ENCODE results near the gene FCGR3A. TPM values are rescaled to one million over a fixed set of nuclear protein-coding genes. Genes with fewer than 3 reads are reported as not detected.
"Not testable (repeated sequence)": the region's sequence is repeated elsewhere in the genome, so short reads cannot be mapped to it uniquely, and the experiment has no call there.

Gene FCGR3A
- polyA plus RNA-seq, 1 experiment = not detected

- CTCF ChIA-PET; DNase-seq (ENCODE audit: low read depth): not testable (repeated sequence)
Measured at GRCh38 chr1:161532644-161533567, 16.7 kb downstream of the FCGR3A start.

DNA sequence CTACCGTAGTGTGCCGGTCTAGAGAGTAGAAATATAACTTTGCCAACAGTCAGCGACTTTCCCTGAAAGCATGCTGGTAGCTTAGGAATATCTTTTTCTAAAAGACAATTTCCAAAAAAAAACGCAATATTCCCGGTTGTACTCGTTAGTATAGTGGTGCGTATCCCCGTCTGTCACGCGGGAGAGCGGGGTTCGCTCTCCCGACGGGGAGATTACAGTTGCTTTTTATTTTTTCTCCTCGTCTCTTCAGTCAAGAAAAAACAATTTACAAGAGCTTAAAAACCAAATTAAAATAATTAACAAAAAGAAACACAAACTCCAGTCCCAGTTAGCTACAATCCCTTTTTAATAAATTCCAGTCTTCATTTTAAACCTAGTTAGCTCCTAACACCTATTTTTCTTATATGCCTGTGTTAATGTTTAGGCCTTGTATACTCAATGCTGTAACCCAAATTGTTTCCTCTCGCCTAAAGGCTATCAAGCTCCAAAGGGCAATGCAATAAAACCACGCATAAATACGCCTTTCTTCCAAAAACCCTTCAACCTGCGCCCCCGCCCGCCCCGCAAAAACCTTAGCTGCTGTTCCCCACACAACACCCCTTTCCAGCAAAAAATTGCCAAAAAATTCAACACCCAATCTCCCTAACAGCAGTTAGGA, 17.5 kb downstream of the FCGR3A start:
- CTCF ChIA-PET = interaction anchor here (0.5 kb wide), 1 partner anchor 27 kb away, joined by 3 read pairs; no protein-coding TSS in a partner anchor
- Histone ChIP-seq H3K36me3 (ENCODE audit: control insufficient read depth, insufficient read depth, low read length) (no peaks in the 10 kb centered on the region), H3K27me3 (ENCODE audit: control insufficient read depth, insufficient read depth, low read length) (no peaks in the 10 kb centered on the region), H3K4me3 (ENCODE audit: low read depth, low read length) (peak overlapping the region; percentile 59; the same call in 1 of the 2 replicates)
- no peak for TF ChIP-seq CTCF (IDR thresholded peaks at IDR 0.05; ENCODE audit: insufficient read depth, low read depth, low read length)
- no peak for DNase-seq (ENCODE audit: low read depth)
- POLR2A ChIA-PET = no interaction called here

More at GRCh38 chr1:161532644-161533567, 16.7 kb downstream of the FCGR3A start:
- POLR2A ChIA-PET; H3K36me3 ChIP-seq (ENCODE audit: control insufficient read depth, insufficient read depth, low read length); H3K4me3 ChIP-seq (ENCODE audit: low read depth, low read length); H3K27me3 ChIP-seq (ENCODE audit: control insufficient read depth, insufficient read depth, low read length): not testable (repeated sequence)

GRCh38 chr1:161530671-161531641, 18.7 kb downstream of the FCGR3A start:
- POLR2A ChIA-PET; H3K36me3 ChIP-seq (ENCODE audit: control insufficient read depth, insufficient read depth, low read length); H3K27me3 ChIP-seq (ENCODE audit: control insufficient read depth, insufficient read depth, low read length): not testable (repeated sequence)
- DNase-seq (ENCODE audit: low read depth) = peak; percentile 66
- H3K4me3 ChIP-seq (ENCODE audit: low read depth, low read length) = peak overlapping the region; percentile 59
- CTCF ChIA-PET = interaction anchor here (0.9 to 1.2 kb wide), 2 partner anchors 208 to 211 kb away, joined by 4 to 5 read pairs; no protein-coding TSS in a partner anchor

DNA sequence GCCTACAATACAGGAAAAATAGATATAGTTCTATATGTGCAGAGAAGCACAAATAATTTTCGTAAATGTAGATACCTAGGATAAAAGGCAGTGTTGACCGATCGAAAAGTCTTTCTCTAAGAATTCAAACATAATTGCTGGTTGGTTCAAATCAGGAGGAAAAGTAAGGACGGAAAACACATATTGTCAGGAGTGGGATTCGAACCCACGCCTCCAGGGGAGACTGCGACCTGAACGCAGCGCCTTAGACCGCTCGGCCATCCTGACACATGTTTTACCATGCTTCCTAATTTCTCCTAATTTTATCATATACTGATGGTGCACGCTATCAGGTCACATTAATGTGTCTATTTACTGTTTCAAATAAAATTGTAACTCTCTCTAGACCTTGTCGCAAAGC, 19.5 kb downstream of the FCGR3A start:
- H3K27me3 ChIP-seq (ENCODE audit: control insufficient read depth, insufficient read depth, low read length); POLR2A ChIA-PET; H3K36me3 ChIP-seq (ENCODE audit: control insufficient read depth, insufficient read depth, low read length); DNase-seq (ENCODE audit: low read depth): not testable (repeated sequence)
- CTCF ChIA-PET = interaction anchor here (1.2 kb wide), 1 partner anchor 208 kb away, joined by 4 read pairs; no protein-coding TSS in a partner anchor
- H3K4me3 ChIP-seq (ENCODE audit: low read depth, low read length) = peak overlapping the region; percentile 59

- CTCF ChIA-PET; DNase-seq (ENCODE audit: low read depth); H3K36me3 ChIP-seq (ENCODE audit: control insufficient read depth, insufficient read depth, low read length); POLR2A ChIA-PET; H3K27me3 ChIP-seq (ENCODE audit: control insufficient read depth, insufficient read depth, low read length); H3K4me3 ChIP-seq (ENCODE audit: low read depth, low read length): not testable (repeated sequence)
Measured at GRCh38 chr1:161529463-161530104, 20.0 kb downstream of the FCGR3A start.

GRCh38 chr1:161528550-161528949, 21.1 kb downstream of the FCGR3A start:
- CTCF ChIA-PET; DNase-seq (ENCODE audit: low read depth); H3K27me3 ChIP-seq (ENCODE audit: control insufficient read depth, insufficient read depth, low read length); H3K4me3 ChIP-seq (ENCODE audit: low read depth, low read length); POLR2A ChIA-PET; H3K36me3 ChIP-seq (ENCODE audit: control insufficient read depth, insufficient read depth, low read length): not testable (repeated sequence)

- H3K27me3 ChIP-seq (ENCODE audit: control insufficient read depth, insufficient read depth, low read length); CTCF ChIA-PET; H3K36me3 ChIP-seq (ENCODE audit: control insufficient read depth, insufficient read depth, low read length); DNase-seq (ENCODE audit: low read depth); H3K4me3 ChIP-seq (ENCODE audit: low read depth, low read length); POLR2A ChIA-PET: not testable (repeated sequence)
Measured at GRCh38 chr1:161525918-161526317, 23.7 kb downstream of the FCGR3A start.

GRCh38 chr1:161525321-161525720, 24.3 kb downstream of the FCGR3A start:
- CTCF ChIA-PET; H3K4me3 ChIP-seq (ENCODE audit: low read depth, low read length); H3K27me3 ChIP-seq (ENCODE audit: control insufficient read depth, insufficient read depth, low read length); DNase-seq (ENCODE audit: low read depth); H3K36me3 ChIP-seq (ENCODE audit: control insufficient read depth, insufficient read depth, low read length); POLR2A ChIA-PET: not testable (repeated sequence)

GRCh38 chr1:161524742-161525291, 24.8 kb downstream of the FCGR3A start:
- POLR2A ChIA-PET; H3K36me3 ChIP-seq (ENCODE audit: control insufficient read depth, insufficient read depth, low read length); H3K27me3 ChIP-seq (ENCODE audit: control insufficient read depth, insufficient read depth, low read length); DNase-seq (ENCODE audit: low read depth); CTCF ChIA-PET: not testable (repeated sequence)
- H3K4me3 ChIP-seq (ENCODE audit: low read depth, low read length) = peak overlapping the region; percentile 40

GRCh38 chr1:161523817-161524741, 25.5 kb downstream of the FCGR3A start, which contains the start of gene HSPA6:
Gene HSPA6 (plus strand): TSS chr1:161524540. CDS start chr1:161524659, 119 bp downstream.
- H3K36me3 ChIP-seq (ENCODE audit: control insufficient read depth, insufficient read depth, low read length); DNase-seq (ENCODE audit: low read depth); POLR2A ChIA-PET; CTCF ChIA-PET; H3K27me3 ChIP-seq (ENCODE audit: control insufficient read depth, insufficient read depth, low read length): not testable (repeated sequence)
- H3K4me3 ChIP-seq (ENCODE audit: low read depth, low read length) = peak within 1 kb of the TSS; percentile 66
